Right cardiac atrium (tissue), 5 donors: ENCODE results near the gene SMARCD1. TPM values are rescaled to one million over a fixed set of nuclear protein-coding genes. Genes with fewer than 3 reads are reported as not detected.
A peak's percentile ranks its signal among the peaks of the same experiment; 100 is the strongest.

Experiments
- ATAC-seq, 2 donors: fragments of 200-7000 bp; cut with Tn5 transposase; one replicate each; pipeline versions ENCODE4 v1.8.0 to v1.9.1; 2020; ENCODE audit warnings: moderate library complexity in 2 of 2, mild to moderate bottlenecking in 1 of 2
- DNase-seq, 3 donors: peaks; one replicate each; pipeline ENCODE4 v3.0.0-alpha.2; 2020
- H3K27ac ChIP-seq: one replicate; pipeline ENCODE4 v1.5.1; 2013; ENCODE audit warnings: mild to moderate bottlenecking, low read length, control low read depth, moderate library complexity
- H3K27me3 ChIP-seq: one replicate; pipeline ENCODE4 v1.6.1; 2013; ENCODE audit not compliant: control insufficient read depth, insufficient read depth
- H3K4me1 ChIP-seq: one replicate; pipeline ENCODE4 v1.6.1; 2013; ENCODE audit warnings: low read length; ENCODE audit not compliant: control insufficient read depth, insufficient read depth
- H3K4me3 ChIP-seq: one replicate; pipeline ENCODE4 v1.5.1; 2013; ENCODE audit warnings: low read length, control low read depth
- H3K9me3 ChIP-seq: one replicate; pipeline ENCODE4 v1.6.1; 2013; ENCODE audit warnings: low read length; ENCODE audit not compliant: control insufficient read depth
- WGBS: extraction: QIAGEN DNeasy Blood & Tissue Kit; methylation state at CpG from one replicate; pipeline ENCODE4 v1.1.7; 2013; 5-methylcytosine and 5-hydroxymethylcytosine counted together
- intact Hi-C, 4 donors: fragments of 100-400 bp; cut with DNase I; formaldehyde crosslinking; loops; one replicate each; pipeline versions ENCODE4 v1.11.0 to v1.14.0; 2022 to 2023
- long read RNA-seq, 4 donors: library from polyadenylated mRNA; unstranded; transcript quantifications; one replicate each; pipeline ENCODE4 v2.0.0, GENCODE V29; 2020 to 2021
- polyA plus RNA-seq: library from polyadenylated mRNA; stranded (reverse); fragments of 200-250 nt; gene quantifications from one replicate; pipeline ENCODE4 v1.2.3, GENCODE V29; 2013
- total RNA-seq, 4 donors: library from RNA; stranded (reverse); fragmentation: NEBNext Ultra II Directional; extraction: Animal tissue kit (Norgen Biotek cat#: 25700); gene quantifications; one replicate each; pipeline ENCODE4 v1.2.1, GENCODE V29; 2021
- donor health status: healthy with polysubstance abuse.
- donor health status: DM: no; HTN: yes; CAD: no.
- donor health status: DM: no; HTN: no; CAD: no.
- donor health status: DM: no; HTN: yes; CAD: no; lungs with severe emphysema.
- donor health status: DM: yes; HTN: yes; CAD: no.

SMARCD1 gene
- total RNA-seq (10 to 100 TPM; 15.8 to 24.5 (median 19.7) TPM), polyA plus RNA-seq (11.6 TPM)
- long read RNA-seq, donor 1, partial matches to known transcripts = 1 of 9 reads
- long read RNA-seq, donor 1, other reads (novel, unspliced or antisense) = 3 of 9 reads
- long read RNA-seq, donor 2, partial matches to known transcripts = 0 of 3 reads
- long read RNA-seq, donor 2, other reads (novel, unspliced or antisense) = 0 of 3 reads
- long read RNA-seq, donor 3, partial matches to known transcripts = 0 of 2 reads
- long read RNA-seq, donor 3, other reads (novel, unspliced or antisense) = 2 of 2 reads
- long read RNA-seq, donor 4, partial matches to known transcripts = 0 of 6 reads
- long read RNA-seq, donor 4, other reads (novel, unspliced or antisense) = 1 of 6 reads

- Histone ChIP-seq H3K9me3 (no peaks in the 10 kb centered on the region), H3K4me3 (peak within 1 kb of the TSS; percentile 100), H3K4me1 (no peaks in the 10 kb centered on the region), H3K27me3 (no peaks in the 10 kb centered on the region), H3K27ac (peak within 1 kb of the TSS; percentile 97)
- peak; percentile 95 to 96 for ATAC-seq
- peak; percentile 94 to 97 (median 97) for DNase-seq
- WGBS = under 1% methylated on average over 69 of the region's 69 CpGs
- intact Hi-C loops = loop anchor here in 2 of 4 donors (5.0 to 10.0 kb wide), 2 partner anchors 90 to 92 kb away; no protein-coding TSS in a partner anchor
Measured at GRCh38 chr12:50084775-50085614, at the start of gene SMARCD1. Gene SMARCD1 (plus strand): TSS chr12:50085342. CDS start chr12:50085370, 28 bp downstream.

DNA sequence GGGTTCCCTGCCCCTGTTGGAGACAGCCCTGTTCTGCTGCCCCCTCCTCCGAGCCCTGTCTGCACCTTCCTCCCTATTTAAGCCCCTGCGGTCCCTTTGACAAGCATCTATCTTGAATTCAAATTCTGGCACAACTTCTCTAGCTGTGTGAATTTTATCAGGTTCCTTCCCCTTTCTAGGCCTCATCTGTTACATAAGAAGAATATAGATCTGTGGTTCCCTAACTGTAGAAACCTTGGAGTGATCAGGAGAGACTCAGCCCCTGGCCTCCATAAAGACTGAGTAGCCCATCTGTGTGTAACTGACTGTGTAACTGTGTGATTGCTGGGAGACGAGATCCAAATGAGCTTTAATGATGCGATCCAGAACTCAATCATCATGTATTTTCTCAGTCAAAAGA, 46.8 kb upstream of the SMARCD1 start:
- intact Hi-C loops = no loop called here
- DNase-seq (no peak), ATAC-seq (no peak)
- H3K9me3 ChIP-seq = no peaks in the 10 kb centered on the region
- no peak overlapping the region for H3K4me3 ChIP-seq
- WGBS = 80% methylated on average over 4 of the region's 4 CpGs
- H3K27ac ChIP-seq = no peak overlapping the region
- no peaks in the 10 kb centered on the region for H3K4me1 ChIP-seq
- no peaks in the 10 kb centered on the region for H3K27me3 ChIP-seq

GRCh38 chr12:50039151-50039835, 45.8 kb upstream of the SMARCD1 start:
- Histone ChIP-seq H3K9me3 (no peaks in the 10 kb centered on the region), H3K4me1 (no peaks in the 10 kb centered on the region), H3K27me3 (no peaks in the 10 kb centered on the region), H3K4me3 (no peak overlapping the region), H3K27ac (no peak overlapping the region)
- WGBS = 48% methylated on average over 9 of the region's 9 CpGs
- intact Hi-C loops = no loop called here
- peak; percentile 88 to 97 (median 94) for DNase-seq
- peak; percentile 87 to 90 for ATAC-seq

DNA sequence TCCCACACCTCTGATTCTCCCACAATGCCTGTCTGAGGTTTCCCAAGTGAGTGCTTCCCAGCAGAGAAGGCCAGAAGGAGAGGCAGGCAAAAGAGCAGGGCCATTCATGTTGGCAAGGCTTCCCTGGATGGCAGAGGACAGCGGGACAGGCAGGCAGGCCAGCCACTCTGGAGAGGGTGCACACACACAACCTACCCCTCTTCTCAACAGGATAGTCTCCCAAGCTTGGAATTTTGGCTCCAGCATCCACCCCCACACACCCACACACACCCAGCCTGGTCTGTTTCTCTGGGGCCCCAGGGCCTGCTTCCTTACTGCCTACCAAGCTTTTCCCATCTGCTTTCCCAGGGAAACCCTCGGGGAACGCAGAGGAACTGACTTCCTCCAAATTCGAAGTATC, 44.5 kb upstream of the SMARCD1 start:
- Histone ChIP-seq H3K27ac (no peak overlapping the region), H3K27me3 (no peaks in the 10 kb centered on the region), H3K4me3 (no peak overlapping the region), H3K4me1 (no peaks in the 10 kb centered on the region), H3K9me3 (no peaks in the 10 kb centered on the region)
- intact Hi-C loops = no loop called here
- no peak for ATAC-seq
- WGBS = 60% methylated on average over 4 of the region's 4 CpGs
- no peak for DNase-seq

DNA sequence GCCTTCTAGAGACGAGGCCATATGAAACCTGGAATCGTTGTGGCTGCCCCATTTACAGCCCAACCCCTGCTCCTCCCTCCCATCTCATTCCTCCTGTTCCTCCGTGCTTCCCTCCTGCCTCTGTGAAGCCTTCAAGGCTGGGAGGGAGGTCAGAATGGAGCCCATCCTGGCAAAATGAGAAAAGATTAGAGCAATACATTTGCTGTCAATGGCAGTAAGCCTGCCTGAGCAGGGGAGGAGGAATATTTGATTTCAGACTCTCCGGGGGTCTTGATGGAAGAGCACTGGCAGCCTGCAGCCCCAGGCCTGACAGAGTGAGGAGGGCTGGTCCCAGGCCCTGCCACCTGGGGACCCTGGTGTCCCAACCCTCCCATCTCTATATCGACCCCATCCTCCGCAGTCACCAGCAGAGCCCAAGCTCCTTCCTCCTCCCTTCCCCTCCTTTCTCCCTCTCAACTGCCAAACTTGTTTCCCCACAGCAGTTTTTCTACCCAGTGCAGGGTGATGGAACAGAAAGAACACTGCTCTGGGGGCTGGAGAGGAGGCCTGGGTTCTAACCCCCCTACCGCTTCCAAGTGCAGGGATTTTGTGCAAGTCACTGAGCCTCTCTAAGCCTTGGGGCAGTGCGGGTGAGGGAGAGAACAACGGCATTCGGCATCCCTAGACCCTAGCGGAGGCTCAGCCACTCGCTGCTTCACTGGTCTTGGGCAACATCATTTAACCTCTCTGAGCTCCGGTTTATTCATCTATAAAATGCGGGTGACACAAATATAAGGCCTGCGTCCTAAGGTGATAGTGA, 43.9 kb upstream of the SMARCD1 start:
- DNase-seq (no peak), ATAC-seq (no peak)
- Histone ChIP-seq H3K4me1 (no peaks in the 10 kb centered on the region), H3K4me3 (no peak overlapping the region), H3K27ac (no peak overlapping the region), H3K9me3 (no peaks in the 10 kb centered on the region), H3K27me3 (no peaks in the 10 kb centered on the region)
- 77% methylated on average over 15 of the region's 15 CpGs for WGBS
- intact Hi-C loops = no loop called here

GRCh38 chr12:50041962-50042361, 43.2 kb upstream of the SMARCD1 start:
- H3K4me1 ChIP-seq = no peaks in the 10 kb centered on the region

GRCh38 chr12:50042693-50043092, 42.4 kb upstream of the SMARCD1 start:
- ATAC-seq = no peak
- 88% methylated on average over 6 of the region's 6 CpGs for WGBS

More at GRCh38 chr12:50041962-50042361, 43.2 kb upstream of the SMARCD1 start:
- no peak overlapping the region for H3K27ac ChIP-seq
- DNase-seq (no peak), ATAC-seq (no peak)
- no peaks in the 10 kb centered on the region for H3K9me3 ChIP-seq
- no peaks in the 10 kb centered on the region for H3K27me3 ChIP-seq
- intact Hi-C loops = no loop called here
- WGBS = 83% methylated on average over 5 of the region's 5 CpGs
- H3K4me3 ChIP-seq = no peak overlapping the region

GRCh38 chr12:50043308-50043707, 41.8 kb upstream of the SMARCD1 start:
- no peak for ATAC-seq
- Histone ChIP-seq H3K27me3 (no peaks in the 10 kb centered on the region), H3K4me1 (no peaks in the 10 kb centered on the region), H3K9me3 (no peaks in the 10 kb centered on the region), H3K27ac (no peak overlapping the region), H3K4me3 (no peak overlapping the region)
- 92% methylated on average over 2 of the region's 2 CpGs for WGBS
- no peak for DNase-seq
- intact Hi-C loops = no loop called here

More at GRCh38 chr12:50042693-50043092, 42.4 kb upstream of the SMARCD1 start:
- no peak overlapping the region for H3K27ac ChIP-seq
- no peak for DNase-seq
- H3K9me3 ChIP-seq = no peaks in the 10 kb centered on the region
- no peak overlapping the region for H3K4me3 ChIP-seq
- H3K27me3 ChIP-seq = no peaks in the 10 kb centered on the region
- intact Hi-C loops = no loop called here
- H3K4me1 ChIP-seq = no peaks in the 10 kb centered on the region

- intact Hi-C loops = no loop called here
- Histone ChIP-seq H3K9me3 (no peaks in the 10 kb centered on the region), H3K27me3 (no peaks in the 10 kb centered on the region), H3K4me1 (no peaks in the 10 kb centered on the region), H3K27ac (no peak overlapping the region), H3K4me3 (no peak overlapping the region)
- WGBS = 74% methylated on average over 6 of the region's 6 CpGs
- DNase-seq (no peak), ATAC-seq (no peak)
Measured at GRCh38 chr12:50043854-50044253, 41.3 kb upstream of the SMARCD1 start.

DNA sequence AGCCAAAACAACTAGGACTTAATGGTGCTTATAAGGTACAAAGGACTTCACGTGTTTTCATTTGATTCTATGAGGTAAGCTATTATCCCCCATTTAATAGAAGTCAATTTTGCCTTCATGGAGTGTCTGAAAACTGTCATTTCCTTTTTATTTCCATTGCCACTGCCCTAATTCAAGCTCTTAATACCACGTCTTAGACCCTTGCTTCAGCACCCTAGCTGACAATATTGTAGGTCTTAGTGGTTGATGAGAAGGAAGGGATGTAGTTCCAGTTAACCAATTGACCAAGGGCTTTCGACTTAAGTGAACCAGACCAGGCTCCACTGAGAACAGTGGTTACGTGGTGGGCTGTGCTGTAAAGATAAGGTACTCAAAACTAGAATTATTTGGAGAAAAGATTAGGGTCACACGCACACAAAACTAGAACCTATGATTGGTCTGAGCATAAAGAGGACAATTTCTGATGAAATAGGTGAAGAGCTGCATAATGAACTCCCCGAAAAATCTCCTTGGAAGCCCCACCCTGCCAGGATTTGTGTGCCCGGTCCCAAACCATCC, 37.4 kb upstream of the SMARCD1 start:
- ATAC-seq (no peak), DNase-seq (no peak)
- no peak overlapping the region for H3K27ac ChIP-seq
- intact Hi-C loops = no loop called here
- 91% methylated on average over 7 of the region's 7 CpGs for WGBS
- no peaks in the 10 kb centered on the region for H3K9me3 ChIP-seq
- H3K4me1 ChIP-seq = peaks cover 2% of the 10 kb centered on the region
- no peaks in the 10 kb centered on the region for H3K27me3 ChIP-seq
- H3K4me3 ChIP-seq = no peak overlapping the region
